ENCODE measurements around the gene AMZ1.

- TF ChIP-seq CTCF (IDR thresholded peaks at IDR 0.05), result no peak
- no peak for TF ChIP-seq GTF2I (CRISPR knock-in tag; conservative IDR thresholded peaks at IDR 0.05)
- TF ChIP-seq ATF1 (CRISPR knock-in tag; IDR thresholded peaks at IDR 0.05), result no peak
- TF ChIP-seq ZNF423 (CRISPR knock-in tag; IDR thresholded peaks at IDR 0.05), result no peak
- no peak for TF ChIP-seq ATF2 (CRISPR knock-in tag; IDR thresholded peaks at IDR 0.05; ENCODE audit: borderline replicate concordance, low read depth)
- TF ChIP-seq NFYB (CRISPR knock-in tag; conservative IDR thresholded peaks at IDR 0.05; ENCODE audit: low read depth), result no peak
- TF ChIP-seq RELA (CRISPR knock-in tag; IDR thresholded peaks at IDR 0.05; ENCODE audit: borderline replicate concordance), result no peak
These were observed 65.1 kb downstream of the AMZ1 start for GRCh38 chr7:2753148-2753547.
